GM12872 (cell line): ENCODE measurements around the gene SEC16A.

ENCODE experiments used
- TF ChIP-seq, protein P1 (sequence below): IDR thresholded peaks from 3 replicates; pipeline ENCODE4 v1.5.1; 2011; ENCODE audit warnings: low read depth, mild to moderate bottlenecking, low read length, moderate library complexity; ENCODE audit not compliant: insufficient read depth

SEC16A gene

DNA sequence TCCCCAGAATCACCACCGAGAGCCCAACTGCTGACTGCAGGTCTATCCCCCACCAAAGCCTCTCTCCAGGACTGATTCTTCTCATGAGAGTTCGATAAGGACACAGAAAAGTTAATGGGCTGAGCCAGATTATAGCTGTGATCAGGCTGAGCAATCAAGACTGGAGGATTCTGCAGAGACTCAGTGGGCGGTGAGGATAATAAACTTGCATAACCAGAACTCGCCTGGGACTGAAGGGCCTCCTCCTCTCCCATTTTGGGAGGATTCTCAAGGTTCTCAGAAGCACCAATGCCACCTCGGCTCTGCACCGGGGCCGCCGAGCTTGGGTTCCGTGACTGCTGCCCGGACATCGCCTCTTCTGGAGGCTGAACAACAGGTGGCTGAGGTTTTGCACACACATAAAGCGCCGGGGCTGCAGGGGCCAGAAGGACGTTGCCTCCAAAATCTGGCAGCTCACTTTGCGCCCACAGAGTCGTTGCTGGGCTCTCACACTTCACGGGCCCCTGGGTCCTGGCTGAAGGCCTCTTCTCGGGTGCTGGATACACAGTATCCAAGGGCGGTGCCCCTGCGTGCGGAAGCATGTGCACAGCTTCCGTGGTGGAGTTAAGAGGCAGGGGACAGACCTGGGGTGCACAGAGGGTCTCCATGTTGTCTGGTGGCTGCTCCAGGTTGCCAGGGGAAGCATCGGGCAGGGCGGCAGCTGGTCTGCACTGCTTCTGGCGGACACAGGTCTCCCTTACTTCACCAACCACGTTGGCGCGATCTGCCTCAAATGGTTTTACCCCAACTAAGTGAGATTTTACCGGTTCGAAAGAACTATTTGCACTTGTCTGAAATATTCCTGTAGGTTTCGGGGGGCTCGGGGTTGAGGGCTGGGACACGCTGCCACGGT is 7.6 kb downstream of the SEC16A start:
- TF ChIP-seq, protein P1, sequence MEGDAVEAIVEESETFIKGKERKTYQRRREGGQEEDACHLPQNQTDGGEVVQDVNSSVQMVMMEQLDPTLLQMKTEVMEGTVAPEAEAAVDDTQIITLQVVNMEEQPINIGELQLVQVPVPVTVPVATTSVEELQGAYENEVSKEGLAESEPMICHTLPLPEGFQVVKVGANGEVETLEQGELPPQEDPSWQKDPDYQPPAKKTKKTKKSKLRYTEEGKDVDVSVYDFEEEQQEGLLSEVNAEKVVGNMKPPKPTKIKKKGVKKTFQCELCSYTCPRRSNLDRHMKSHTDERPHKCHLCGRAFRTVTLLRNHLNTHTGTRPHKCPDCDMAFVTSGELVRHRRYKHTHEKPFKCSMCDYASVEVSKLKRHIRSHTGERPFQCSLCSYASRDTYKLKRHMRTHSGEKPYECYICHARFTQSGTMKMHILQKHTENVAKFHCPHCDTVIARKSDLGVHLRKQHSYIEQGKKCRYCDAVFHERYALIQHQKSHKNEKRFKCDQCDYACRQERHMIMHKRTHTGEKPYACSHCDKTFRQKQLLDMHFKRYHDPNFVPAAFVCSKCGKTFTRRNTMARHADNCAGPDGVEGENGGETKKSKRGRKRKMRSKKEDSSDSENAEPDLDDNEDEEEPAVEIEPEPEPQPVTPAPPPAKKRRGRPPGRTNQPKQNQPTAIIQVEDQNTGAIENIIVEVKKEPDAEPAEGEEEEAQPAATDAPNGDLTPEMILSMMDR: no peak

DNA sequence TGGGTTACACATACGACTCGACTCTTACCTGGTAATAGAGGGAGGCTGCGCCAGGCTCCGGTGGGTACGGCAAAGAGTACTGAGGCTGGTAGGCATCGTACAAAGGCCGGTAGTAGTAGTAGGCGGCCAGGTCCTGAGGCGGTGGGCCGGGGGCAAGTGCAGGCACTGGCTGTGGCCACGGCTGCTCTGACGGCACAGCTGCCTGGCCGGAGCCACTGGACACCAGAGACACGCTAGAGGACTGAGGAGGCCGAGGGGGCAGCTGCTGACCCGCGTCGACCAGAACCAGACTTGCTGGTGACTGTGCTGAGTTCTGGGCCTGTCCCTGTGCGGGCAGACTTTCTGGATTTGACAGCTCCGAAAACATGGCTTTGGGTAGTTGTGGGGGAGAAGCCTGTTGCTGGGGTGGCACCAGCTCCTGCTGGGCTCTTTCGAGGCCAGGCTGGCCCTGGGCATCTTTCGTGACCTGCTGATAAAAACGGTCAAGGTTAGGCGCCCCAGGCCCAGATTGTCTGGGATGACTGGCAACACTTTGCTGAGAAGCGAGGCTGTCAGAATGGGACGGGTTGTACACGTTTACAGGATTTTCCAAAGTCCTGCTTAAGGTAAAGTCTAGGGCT is 8.7 kb downstream of the SEC16A start:
- TF ChIP-seq, protein P1: no peak

DNA sequence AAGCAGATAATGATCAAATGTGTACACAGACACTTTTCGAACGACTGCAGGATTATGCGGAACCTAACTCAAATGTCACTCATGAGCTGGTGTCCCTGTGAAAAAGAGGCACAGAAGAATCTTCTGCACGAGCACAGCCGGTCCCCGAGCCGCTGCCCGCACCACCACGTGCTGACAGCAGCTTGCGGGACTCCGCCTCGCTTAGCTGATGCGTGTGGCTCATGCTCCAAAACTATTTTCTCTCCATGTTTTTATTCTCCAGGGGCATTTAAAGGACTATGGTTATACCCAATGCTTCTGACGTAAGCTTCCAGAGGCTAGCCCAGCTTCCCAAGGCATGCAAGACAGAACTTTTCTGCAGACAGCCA is 9.5 kb downstream of the SEC16A start:
- TF ChIP-seq, protein P1: no peak

DNA sequence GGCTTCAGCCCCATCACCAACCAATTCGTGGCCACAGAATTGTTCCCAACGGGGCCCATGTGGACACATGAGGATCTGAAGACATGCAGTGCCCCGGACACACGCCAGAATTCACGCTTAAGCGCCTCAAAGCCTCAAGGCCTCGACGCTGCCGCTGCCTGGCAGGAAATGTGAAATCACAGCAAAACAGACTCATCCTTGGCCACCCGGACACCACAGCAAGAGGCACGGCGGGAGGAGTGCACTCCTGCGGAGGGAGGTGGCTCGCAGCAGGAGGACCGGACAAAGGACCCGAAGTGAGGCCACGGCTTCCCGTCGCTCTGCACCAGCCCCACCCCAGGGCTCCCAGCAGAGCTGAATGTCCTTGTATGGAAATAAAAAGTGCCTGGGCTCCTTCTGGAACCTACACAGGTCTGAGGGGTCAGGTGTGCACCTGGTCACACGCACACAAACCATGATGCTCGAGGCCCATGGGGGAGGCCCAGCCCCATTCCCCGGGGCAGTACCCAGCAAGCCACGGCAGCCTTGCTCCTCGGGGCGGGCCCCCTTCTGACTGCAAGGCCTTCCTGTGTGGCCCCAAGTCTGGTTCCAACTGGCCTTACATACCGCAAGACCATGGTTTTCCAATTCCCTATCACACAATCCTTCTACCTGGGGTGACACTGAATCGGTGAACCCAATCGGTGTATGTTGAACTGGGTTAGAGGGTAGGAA is 10.0 kb downstream of the SEC16A start:
- TF ChIP-seq, protein P1: no peak

DNA sequence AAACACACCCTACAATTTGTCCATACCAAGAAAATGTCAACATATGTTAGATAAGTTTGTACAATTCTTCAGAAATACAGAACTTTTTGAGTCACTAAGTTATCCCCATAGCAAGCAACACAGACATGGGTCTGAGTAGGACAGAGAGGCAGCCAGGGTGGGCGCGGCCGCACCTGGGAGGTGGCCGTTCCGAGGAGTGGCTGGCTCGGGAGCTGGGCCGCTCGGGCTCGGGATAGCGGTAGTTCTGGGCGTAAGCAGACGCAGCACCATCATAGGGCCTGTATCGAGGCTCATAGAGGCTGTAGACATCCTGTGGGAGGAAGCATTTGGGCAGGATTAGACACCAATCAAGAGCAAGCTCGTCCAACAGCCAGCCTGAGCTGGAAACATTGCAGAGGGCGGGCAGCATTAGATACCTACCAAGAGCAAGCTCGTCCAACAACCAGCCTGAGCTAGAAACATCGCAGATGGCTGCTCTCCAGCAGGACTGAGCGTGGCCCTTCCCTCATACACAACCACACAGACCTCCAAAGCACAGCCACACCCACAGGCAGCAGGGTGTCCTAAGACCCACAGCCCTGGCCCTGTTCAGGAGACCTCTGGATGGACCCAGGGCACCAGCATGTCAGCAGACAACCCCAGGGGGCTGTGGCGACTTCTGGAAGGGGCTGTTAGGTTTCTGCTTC is 10.9 kb downstream of the SEC16A start:
- TF ChIP-seq, protein P1: no peak

DNA sequence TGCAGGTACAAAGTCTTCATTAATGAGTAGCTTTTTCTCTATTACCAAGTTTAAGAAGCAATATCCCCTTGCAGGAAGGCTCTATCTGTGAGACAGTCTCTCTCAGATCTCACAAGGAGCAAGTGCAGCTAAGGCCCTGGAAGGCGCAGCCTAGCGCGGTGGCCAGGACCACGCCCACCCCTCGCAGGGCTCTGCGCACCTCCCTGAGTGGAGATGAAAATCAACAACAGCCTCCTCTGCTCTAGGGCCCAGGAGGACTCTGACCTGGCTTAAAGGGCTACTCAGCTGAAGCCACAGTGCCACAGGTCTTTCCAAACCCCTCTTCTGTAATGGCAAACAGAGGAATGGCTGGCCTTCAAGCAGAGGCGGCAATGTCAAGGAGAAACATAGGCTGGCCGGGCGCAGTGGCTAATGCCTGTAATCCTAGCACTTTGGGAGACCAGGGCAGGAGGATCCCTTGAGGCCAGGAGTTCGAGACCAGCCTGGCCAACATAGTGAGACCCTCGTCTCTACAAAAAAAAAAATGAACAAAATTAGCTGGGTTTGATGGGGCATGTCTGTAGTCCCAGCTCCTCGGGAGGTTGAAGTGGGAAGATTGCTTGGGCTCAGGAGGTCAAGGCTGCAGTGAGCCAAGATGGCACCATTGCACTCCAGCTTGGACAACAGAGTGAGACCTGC is 11.9 kb downstream of the SEC16A start:
- TF ChIP-seq, protein P1: no peak
